GDM1 (cell line): Measurements from ENCODE around the gene MAST4.

ENCODE experiments used
- DNase-seq: peaks from one replicate; lab custom pipeline; 2025; lab: John Stamatoyannopoulos, UW

Gene MAST4

GRCh38 chr5:67133217-67133616, 537.0 kb downstream of the MAST4 start:
- no peak for DNase-seq

GRCh38 chr5:67133776-67134175, 537.6 kb downstream of the MAST4 start:
- no peak for DNase-seq

GRCh38 chr5:67135381-67135984, 539.3 kb downstream of the MAST4 start:
- no peak for DNase-seq

- no peak for DNase-seq
Observed at GRCh38 chr5:67139030-67139429, 542.8 kb downstream of the MAST4 start.

- no peak for DNase-seq
Observed at GRCh38 chr5:67140413-67140812, 544.2 kb downstream of the MAST4 start.

GRCh38 chr5:67141644-67142043, 545.5 kb downstream of the MAST4 start:
- DNase-seq, result no peak

- DNase-seq, result no peak
Observed at GRCh38 chr5:67142816-67143215, 546.6 kb downstream of the MAST4 start.

- DNase-seq, result no peak
Observed at GRCh38 chr5:67143549-67143948, 547.4 kb downstream of the MAST4 start.

- no peak for DNase-seq
Observed at GRCh38 chr5:67144183-67144639, 548.0 kb downstream of the MAST4 start.

GRCh38 chr5:67146574-67146973, 550.4 kb downstream of the MAST4 start:
- no peak for DNase-seq

GRCh38 chr5:67146981-67147380, 550.8 kb downstream of the MAST4 start:
- no peak for DNase-seq

- DNase-seq, result no peak
Observed at GRCh38 chr5:67147760-67148159, 551.6 kb downstream of the MAST4 start.

- no peak for DNase-seq
Observed at GRCh38 chr5:67149057-67149950, 553.1 kb downstream of the MAST4 start.

- DNase-seq, result no peak
Observed at GRCh38 chr5:67149951-67150523, 553.8 kb downstream of the MAST4 start.

GRCh38 chr5:67152400-67152799, 556.2 kb downstream of the MAST4 start:
- no peak for DNase-seq

- no peak for DNase-seq
Observed at GRCh38 chr5:67153292-67153691, 557.1 kb downstream of the MAST4 start.

GRCh38 chr5:67154556-67155206, 558.5 kb downstream of the MAST4 start:
- DNase-seq, result no peak

- DNase-seq, result no peak
Observed at GRCh38 chr5:67156976-67157583, 560.9 kb downstream of the MAST4 start.

- no peak for DNase-seq
Observed at GRCh38 chr5:67160272-67160671, 564.1 kb downstream of the MAST4 start.

- DNase-seq, result no peak
Observed at GRCh38 chr5:67160985-67161384, 564.8 kb downstream of the MAST4 start.

GRCh38 chr5:67161767-67162166, 565.6 kb downstream of the MAST4 start:
- DNase-seq, result no peak

GRCh38 chr5:67163231-67163756, 567.1 kb downstream of the MAST4 start:
- DNase-seq, result no peak
